SW480 (cell line): Measurements from ENCODE around the gene PSPC1.

Source experiments
- DNase-seq: peaks from one replicate; pipeline ENCODE4 v3.0.0-alpha.2; 2016; ENCODE audit warnings: low spot score

PSPC1 gene

GRCh38 chr13:19672990-19673389 lies 109.8 kb downstream of the PSPC1 start:
- no peak for DNase-seq

GRCh38 chr13:19670147-19670546 lies 112.6 kb downstream of the PSPC1 start:
- DNase-seq, result no peak

DNA sequence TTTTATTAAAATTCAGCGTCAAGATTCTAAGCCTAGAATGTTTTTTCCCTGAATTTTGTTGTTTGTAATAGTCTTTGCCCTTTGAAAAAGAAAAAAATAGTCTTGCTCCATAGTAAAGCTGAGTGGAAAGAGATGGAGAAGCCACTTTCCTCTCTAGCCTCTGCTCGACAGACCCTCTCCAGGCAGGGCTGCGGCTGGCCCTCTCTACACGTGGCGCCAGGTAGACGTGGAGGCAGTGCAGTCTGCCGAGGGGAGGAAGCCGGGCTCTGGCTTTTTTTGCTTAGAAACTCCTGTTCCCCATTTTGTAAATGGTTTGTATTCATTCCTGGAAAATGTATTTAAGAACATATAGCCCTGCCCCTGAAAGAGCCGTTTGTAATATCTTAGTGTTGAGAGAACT lies 114.0 kb downstream of the PSPC1 start:
- DNase-seq, result no peak

DNA sequence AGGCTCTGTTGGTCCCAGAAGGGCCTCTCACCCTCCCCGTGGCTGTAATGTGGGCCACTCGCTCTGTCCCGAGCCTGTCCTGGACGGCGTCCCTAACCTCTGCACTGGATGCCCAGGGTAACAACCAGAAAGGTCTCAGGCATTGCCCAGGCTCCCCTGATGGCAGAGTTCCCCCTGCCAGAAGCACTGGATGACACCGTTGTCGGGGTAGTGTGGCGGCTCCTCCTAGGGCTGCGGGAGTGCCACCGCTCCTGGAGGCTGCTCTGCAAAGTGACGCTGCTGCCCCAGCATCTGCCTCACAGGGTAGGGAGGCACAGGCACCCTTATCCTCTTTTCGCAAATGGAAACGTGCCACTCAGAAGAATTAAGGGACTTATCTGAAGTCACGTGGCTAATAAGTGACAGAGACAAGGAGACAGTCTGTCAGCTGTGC lies 117.3 kb downstream of the PSPC1 start:
- DNase-seq, result no peak

DNA sequence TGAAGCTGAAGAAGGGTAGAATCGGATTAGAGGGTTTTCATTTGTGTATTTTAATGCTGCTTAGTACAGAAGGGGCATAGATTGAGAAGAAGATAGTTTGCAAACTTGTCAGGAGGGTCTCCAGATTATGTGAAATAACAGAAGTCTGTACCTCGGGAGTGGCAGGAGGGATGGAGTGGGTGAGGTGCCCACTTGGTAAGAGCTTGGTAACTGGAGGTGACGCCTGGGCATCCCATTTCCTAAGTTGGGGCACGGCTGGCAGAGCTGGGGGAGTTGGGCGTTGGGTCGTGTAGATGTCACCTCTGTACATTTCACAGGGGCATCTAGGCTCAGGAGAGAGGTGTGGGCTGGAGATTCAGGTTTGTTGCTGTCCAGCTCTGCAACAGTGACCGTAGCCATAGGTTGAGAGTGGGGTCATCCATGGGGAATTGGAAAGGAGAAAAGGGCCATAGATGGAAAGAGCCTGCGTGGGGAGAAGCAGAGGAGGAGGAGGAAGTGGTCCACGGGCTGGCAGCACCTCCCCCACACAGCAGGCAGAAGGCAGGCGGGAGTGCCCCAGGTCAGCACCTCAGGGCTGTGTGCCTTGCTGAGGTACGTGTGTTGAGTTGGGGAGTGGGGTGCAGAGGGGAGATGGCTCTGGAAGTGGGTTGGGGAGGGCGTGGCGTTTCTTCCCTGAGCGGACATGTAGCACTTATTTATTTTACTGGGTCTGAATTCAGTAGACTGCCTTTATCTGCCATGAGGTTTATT lies 118.1 kb downstream of the PSPC1 start:
- DNase-seq, result no peak

GRCh38 chr13:19663416-19663979 lies 119.2 kb downstream of the PSPC1 start:
- DNase-seq, result no peak

DNA sequence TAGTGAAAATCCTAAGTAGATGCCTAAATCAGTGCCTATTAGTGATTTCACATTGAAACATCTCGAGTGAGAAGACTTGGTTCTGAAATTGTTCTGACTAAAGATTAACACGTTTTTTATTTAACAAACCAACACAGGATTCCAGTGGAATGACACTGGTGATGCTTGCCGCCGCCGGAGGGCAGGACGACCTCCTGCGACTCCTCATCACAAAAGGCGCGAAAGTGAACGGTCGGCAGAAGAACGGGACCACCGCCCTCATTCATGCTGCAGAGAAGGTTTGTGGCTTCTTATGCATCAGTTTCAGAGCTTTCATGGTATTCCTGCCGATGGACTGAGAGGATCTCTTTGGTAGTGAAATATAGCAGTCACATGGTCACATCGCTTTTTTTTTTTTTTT lies 121.2 kb downstream of the PSPC1 start:
- DNase-seq, result no peak

DNA sequence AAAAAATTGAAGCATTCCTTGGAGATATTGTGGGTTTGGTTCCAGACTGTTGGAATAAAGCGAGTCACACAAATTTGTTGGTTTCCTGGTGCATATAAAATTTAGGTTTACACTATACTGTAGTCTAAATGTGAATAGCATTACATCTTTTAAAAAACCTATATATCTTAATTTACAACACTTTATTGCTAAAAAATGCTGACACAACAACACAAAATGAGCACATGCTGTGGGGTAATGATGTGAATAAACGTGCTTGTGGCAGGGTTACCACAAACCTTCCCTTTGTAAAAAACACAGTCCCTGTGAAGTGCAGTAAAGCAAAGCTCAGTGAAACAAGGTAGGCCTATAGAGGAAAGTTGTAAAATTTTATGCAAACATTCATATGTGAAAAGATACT lies 121.6 kb downstream of the PSPC1 start:
- no peak for DNase-seq

GRCh38 chr13:19658831-19659230 lies 123.9 kb downstream of the PSPC1 start:
- DNase-seq, result no peak

DNA sequence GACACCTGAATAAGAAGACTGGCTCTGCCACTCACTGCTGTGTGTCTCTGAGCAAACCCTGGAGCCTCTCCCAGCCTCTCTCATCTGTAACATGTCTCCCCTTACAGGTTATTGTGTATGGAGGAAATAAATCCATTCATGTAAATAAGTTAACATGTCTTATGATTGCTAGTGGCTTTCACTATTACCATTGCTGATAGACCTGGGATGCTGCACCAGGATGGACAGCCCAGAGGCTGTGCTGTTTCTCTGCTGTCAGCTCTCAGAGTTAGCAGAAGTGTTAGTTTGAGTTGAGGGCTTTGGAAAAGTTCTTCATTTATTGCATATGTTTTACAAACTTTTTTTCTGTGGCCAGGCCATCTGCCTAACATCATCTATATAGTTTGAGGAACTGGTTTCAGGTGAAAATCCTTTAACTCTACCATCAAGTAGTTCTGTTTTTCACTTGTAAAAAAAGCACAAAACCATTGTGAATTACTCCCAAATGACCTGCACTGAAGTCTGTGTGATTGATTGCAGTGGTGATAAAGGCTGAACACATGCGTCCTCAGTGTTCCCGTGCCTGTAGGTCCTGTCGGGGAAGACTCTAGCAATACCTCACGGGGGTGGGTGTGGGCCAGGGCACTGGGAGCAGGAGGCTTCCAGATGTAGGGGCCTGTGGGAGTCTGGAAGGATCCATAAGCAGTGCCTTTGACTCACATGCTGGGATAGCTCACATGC lies 124.7 kb downstream of the PSPC1 start:
- no peak for DNase-seq
